Frontal cortex (tissue), 4 donors: Measurements from ENCODE around the gene ADGRD2. TPM values are rescaled to one million over a fixed set of nuclear protein-coding genes. Genes with fewer than 3 reads are reported as not detected.
"Not testable (repeated sequence)": the region's sequence is repeated elsewhere in the genome, so short reads cannot be mapped to it uniquely, and the experiment has no call there.

Experiments used
- DNase-seq, 2 donors: peaks; one replicate each; pipeline ENCODE4 v3.0.0; 2012; ENCODE audit warnings: low spot score in 2 of 2
- FAIRE-seq: peaks from 2 replicates; lab custom pipeline; 2012; peaks lifted over from hg19 to GRCh38; lab: Jason Lieb, UNC
- total RNA-seq: library from RNA; depleted of rRNA; stranded (reverse); fragments of >200 nt; gene quantifications from one replicate; pipeline ENCODE4 v1.2.3, GENCODE V29; 2014
- donor health status: control.
- donor health status: control.
- donor health status: control.

ADGRD2 gene
- total RNA-seq: not detected

GRCh38 chr9:124450241-124450924 is at the start of gene ADGRD2:
ADGRD2 (plus strand) TSS chr9:124450451; CDS start chr9:124451667, 1,216 bp downstream.
- no peak for FAIRE-seq
- DNase-seq: peak in 1 of 2 donors; percentile 56

- DNase-seq (no peak), FAIRE-seq (no peak)
Measured at GRCh38 chr9:124403246-124403645, 47.0 kb upstream of the ADGRD2 start.

- FAIRE-seq (no peak), DNase-seq (no peak)
Measured at GRCh38 chr9:124409410-124409809, 40.8 kb upstream of the ADGRD2 start.

- DNase-seq (no peak), FAIRE-seq (no peak)
Measured at GRCh38 chr9:124410321-124410913, 39.8 kb upstream of the ADGRD2 start.

GRCh38 chr9:124411514-124412227 is 38.6 kb upstream of the ADGRD2 start:
- FAIRE-seq (no peak), DNase-seq (no peak)

- DNase-seq (no peak), FAIRE-seq (no peak)
Measured at GRCh38 chr9:124412228-124412575, 38.0 kb upstream of the ADGRD2 start.

GRCh38 chr9:124414612-124415011 is 35.6 kb upstream of the ADGRD2 start:
- no peak for FAIRE-seq
- DNase-seq: no peak

GRCh38 chr9:124415102-124415851 is 35.0 kb upstream of the ADGRD2 start, which contains the start of gene PSMB7:
PSMB7 (minus strand) TSS chr9:124415442; CDS start chr9:124415425, 17 bp downstream.
- DNase-seq: peak; percentile 80 to 90
- no peak for FAIRE-seq

- FAIRE-seq (no peak), DNase-seq (no peak)
Measured at GRCh38 chr9:124415852-124416484, 34.3 kb upstream of the ADGRD2 start.

- DNase-seq (no peak), FAIRE-seq (no peak)
Measured at GRCh38 chr9:124419832-124420489, 30.3 kb upstream of the ADGRD2 start.

- FAIRE-seq (no peak), DNase-seq (peak in 1 of 2 donors; percentile 45)
Measured at GRCh38 chr9:124420991-124421543, 29.2 kb upstream of the ADGRD2 start.

- DNase-seq (no peak), FAIRE-seq (no peak)
Measured at GRCh38 chr9:124423155-124423554, 27.1 kb upstream of the ADGRD2 start.

GRCh38 chr9:124423591-124423990 is 26.7 kb upstream of the ADGRD2 start:
- DNase-seq (peak in 1 of 2 donors; percentile 37), FAIRE-seq (no peak)

GRCh38 chr9:124425733-124426132 is 24.5 kb upstream of the ADGRD2 start:
- FAIRE-seq: peak; percentile 96
- DNase-seq: not testable (repeated sequence)

- no peak for FAIRE-seq
Measured at GRCh38 chr9:124426361-124426760, 23.9 kb upstream of the ADGRD2 start.

GRCh38 chr9:124427281-124427680 is 23.0 kb upstream of the ADGRD2 start:
- DNase-seq: no peak
- FAIRE-seq: no peak

More at GRCh38 chr9:124426361-124426760, 23.9 kb upstream of the ADGRD2 start:
- no peak for DNase-seq

GRCh38 chr9:124428751-124429529 is 21.3 kb upstream of the ADGRD2 start:
- no peak for FAIRE-seq

GRCh38 chr9:124429530-124429867 is 20.8 kb upstream of the ADGRD2 start:
- no peak for FAIRE-seq
- DNase-seq: no peak

More at GRCh38 chr9:124428751-124429529, 21.3 kb upstream of the ADGRD2 start:
- no peak for DNase-seq
